HepG2 (cell line): ENCODE measurements around the gene SLAIN2.

Source experiments
- NONO ChIP-seq, 2 experiments: fragments of 450-650 bp in 1 of 2; sonication (generic) in 1 of 2; formaldehyde crosslinking in 1 of 2; IDR thresholded peaks in 1 of 2; conservative IDR thresholded peaks in 1 of 2; 2 replicates each; pipeline versions ENCODE4 v1.6.1 to v1.8.0; 2017 to 2022; ENCODE audit warnings: mild to moderate bottlenecking in 1 of 2, missing genetic modification reagents in 1 of 2, moderate library complexity in 1 of 2
- PRDM10 ChIP-seq: sonication (generic); formaldehyde crosslinking; IDR thresholded peaks from 2 replicates; pipeline ENCODE4 v1.4.0; 2020; ENCODE audit warnings: low read depth, missing genetic modification reagents
- ZNF468 ChIP-seq: sonication (generic); formaldehyde crosslinking; IDR thresholded peaks from 2 replicates; pipeline ENCODE4 v1.8.0; 2022; ENCODE audit warnings: mild to moderate bottlenecking, moderate library complexity, missing genetic modification reagents
- ZNF530 ChIP-seq: sonication (generic); formaldehyde crosslinking; IDR thresholded peaks from 2 replicates; pipeline ENCODE4 v1.5.0; 2020; ENCODE audit warnings: low read depth, mild to moderate bottlenecking, missing genetic modification reagents

- TF ChIP-seq PRDM10 (no peak), NONO (IDR thresholded peaks at IDR 0.05) (no peak), NONO (CRISPR knock-in tag; conservative IDR thresholded peaks at IDR 0.05) (no peak), ZNF530 (CRISPR knock-in tag) (no peak), ZNF468 (CRISPR knock-in tag) (no peak)
These were observed 35.8 kb upstream of the SLAIN2 start for GRCh38 chr4:48305508-48305907.
